ENCODE results near the gene EXD2. TPM values are rescaled to one million over a fixed set of nuclear protein-coding genes. Genes with fewer than 3 reads are reported as not detected.

Gene EXD2
- 10 to 100 TPM; 13.7 to 19.7 (median 16.5) TPM for total RNA-seq

- ATAC-seq (peak; percentile 98 to 99), DNase-seq (peak; percentile 86 to 87)
- Histone ChIP-seq H3K4me1 (peaks cover 16 to 18% of the 10 kb centered on the region in 2 donors), H3K36me3 (no peaks in the 10 kb centered on the region), H3K4me3 (peak within 1 kb of the TSS; percentile 63 to 99 (median 90)), H3K9me3 (no peaks in the 10 kb centered on the region), H3K27ac (peak within 1 kb of the TSS; percentile 79 to 89 (median 84)), H3K27me3 (no peaks in the 10 kb centered on the region)
- in situ Hi-C loops (cut with MboI; ENCODE audit: low sequenced_read_pairs in 4 of 4) (no loop called here), intact Hi-C loops (cut with DNase I; ENCODE audit: low total_unique reads) (loop anchor here (1.0 to 2.0 kb wide), 4 partner anchors 19 to 207 kb away; partner anchors contain the start of genes DCAF5, ERH and SLC39A9)
- TF ChIP-seq CTCF (IDR thresholded peaks at IDR 0.05 in 4 of 5, conservative IDR thresholded peaks at IDR 0.05 in 1 of 5): no peak
- peak in 1 of 2 donors; percentile 55 for TF ChIP-seq POLR2A (IDR thresholded peaks at IDR 0.05)
Measured at GRCh38 chr14:69191340-69192111, at the start of gene EXD2. EXD2 (plus strand) TSS chr14:69191498; CDS start chr14:69209471, 17,973 bp downstream.

GRCh38 chr14:69141550-69141949 is 49.7 kb upstream of the EXD2 start:
- no peaks in the 10 kb centered on the region for H3K36me3 ChIP-seq
- TF ChIP-seq CTCF (IDR thresholded peaks at IDR 0.05 in 4 of 5, conservative IDR thresholded peaks at IDR 0.05 in 1 of 5) (no peak), POLR2A (IDR thresholded peaks at IDR 0.05) (no peak)
- no peaks in the 10 kb centered on the region for H3K27me3 ChIP-seq
- no peak for ATAC-seq
- H3K4me1 ChIP-seq: peaks cover 49 to 50% of the 10 kb centered on the region in 2 donors
- no peak for DNase-seq
- no peak overlapping the region for H3K27ac ChIP-seq
- H3K9me3 ChIP-seq: no peaks in the 10 kb centered on the region
- in situ Hi-C loops (cut with MboI; ENCODE audit: low sequenced_read_pairs in 4 of 4) (no loop called here), intact Hi-C loops (cut with DNase I; ENCODE audit: low total_unique reads) (no loop called here)
- no peak overlapping the region for H3K4me3 ChIP-seq

GRCh38 chr14:69142101-69142500 is 49.2 kb upstream of the EXD2 start:
- Histone ChIP-seq H3K4me1 (peaks cover 49 to 54% of the 10 kb centered on the region in 2 donors), H3K9me3 (no peaks in the 10 kb centered on the region), H3K36me3 (no peaks in the 10 kb centered on the region), H3K27ac (no peak overlapping the region), H3K4me3 (no peak overlapping the region), H3K27me3 (no peaks in the 10 kb centered on the region)
- in situ Hi-C loops (cut with MboI; ENCODE audit: low sequenced_read_pairs in 4 of 4) (no loop called here), intact Hi-C loops (cut with DNase I; ENCODE audit: low total_unique reads) (no loop called here)
- TF ChIP-seq CTCF (IDR thresholded peaks at IDR 0.05 in 4 of 5, conservative IDR thresholded peaks at IDR 0.05 in 1 of 5): no peak
- DNase-seq: no peak
- ATAC-seq: no peak

- Histone ChIP-seq H3K9me3 (no peaks in the 10 kb centered on the region), H3K27me3 (no peaks in the 10 kb centered on the region), H3K36me3 (no peaks in the 10 kb centered on the region), H3K4me1 (peaks cover 41 to 50% of the 10 kb centered on the region in 2 donors), H3K4me3 (no peak overlapping the region), H3K27ac (peak overlapping the region in 3 of 4 donors; percentile 92 to 98 (median 98))
- TF ChIP-seq CTCF (IDR thresholded peaks at IDR 0.05 in 4 of 5, conservative IDR thresholded peaks at IDR 0.05 in 1 of 5): no peak
- in situ Hi-C loops (cut with MboI; ENCODE audit: low sequenced_read_pairs in 4 of 4): no loop called here
- no peak for DNase-seq
- intact Hi-C loops (cut with DNase I; ENCODE audit: low total_unique reads): loop anchor here (5.0 kb wide), 3 partner anchors 463 to 1532 kb away; partner anchors contain the start of genes ARG2, COX16 and SUSD6
- ATAC-seq: no peak
Measured at GRCh38 chr14:69149461-69150244, 41.6 kb upstream of the EXD2 start.
